ENCODE results near the gene PDCD4.
A peak's percentile ranks its signal among the peaks of the same experiment; 100 is the strongest.

Gene PDCD4

GRCh38 chr10:110871298-110872084 lies at the start of gene PDCD4:
TSS of gene PDCD4 (plus strand) at chr10:110871928. CDS start at chr10:110876028, 4,100 bp downstream.
- no peaks in the 10 kb centered on the region for H3K9me3 Mint-ChIP-seq
- peaks cover 73% of the 10 kb centered on the region for H3K4me1 Mint-ChIP-seq
- H3K27me3 Mint-ChIP-seq = peaks cover 2% of the 10 kb centered on the region
- H3K36me3 Mint-ChIP-seq (ENCODE audit: low read depth) = peaks cover 7% of the 10 kb centered on the region
- DNase-seq (peak; percentile 98), ATAC-seq (peak; percentile 76)
- peak within 1 kb of the TSS; percentile 86 for H3K4me3 Mint-ChIP-seq
- H3K27ac Mint-ChIP-seq = peak within 1 kb of the TSS; percentile 92

DNA sequence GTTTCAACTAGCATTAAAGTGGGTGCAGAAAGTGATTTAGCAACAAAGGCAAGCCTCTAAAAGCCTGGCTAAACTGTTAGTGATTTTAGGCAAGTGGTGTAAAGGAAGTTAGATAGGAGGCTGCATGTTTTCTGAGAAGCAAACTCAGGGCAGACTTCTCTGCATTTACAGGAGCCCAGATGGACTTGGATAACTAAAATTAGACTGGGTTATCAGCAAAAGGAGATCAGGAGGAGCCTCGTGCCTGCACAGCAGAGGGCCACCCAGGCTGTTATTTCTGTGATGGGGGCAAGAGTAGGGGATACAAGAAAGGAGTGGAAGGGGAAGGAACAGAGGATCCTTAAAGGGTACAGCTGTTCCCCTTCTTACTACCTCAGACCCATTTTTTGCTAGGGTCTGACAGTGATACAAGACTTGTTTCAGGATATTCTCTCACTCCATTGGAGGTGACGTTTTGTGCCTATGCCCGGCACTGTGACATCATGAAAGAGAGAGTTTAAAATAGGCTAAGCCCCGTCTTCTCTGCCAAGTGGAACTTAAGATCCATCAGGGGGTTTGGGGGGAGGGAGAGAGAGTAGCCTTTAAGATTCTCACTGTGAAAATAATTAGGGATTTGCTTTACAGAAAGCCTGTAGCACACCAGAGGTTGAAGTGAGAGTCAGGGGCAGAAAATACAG lies 49.6 kb upstream of the PDCD4 start:
- H3K27ac Mint-ChIP-seq = no peak overlapping the region
- no peak overlapping the region for H3K4me3 Mint-ChIP-seq
- H3K4me1 Mint-ChIP-seq = peaks cover 12% of the 10 kb centered on the region
- H3K9me3 Mint-ChIP-seq = no peaks in the 10 kb centered on the region
- DNase-seq (no peak), ATAC-seq (no peak)
- no peaks in the 10 kb centered on the region for H3K27me3 Mint-ChIP-seq
- H3K36me3 Mint-ChIP-seq (ENCODE audit: low read depth) = no peaks in the 10 kb centered on the region

DNA sequence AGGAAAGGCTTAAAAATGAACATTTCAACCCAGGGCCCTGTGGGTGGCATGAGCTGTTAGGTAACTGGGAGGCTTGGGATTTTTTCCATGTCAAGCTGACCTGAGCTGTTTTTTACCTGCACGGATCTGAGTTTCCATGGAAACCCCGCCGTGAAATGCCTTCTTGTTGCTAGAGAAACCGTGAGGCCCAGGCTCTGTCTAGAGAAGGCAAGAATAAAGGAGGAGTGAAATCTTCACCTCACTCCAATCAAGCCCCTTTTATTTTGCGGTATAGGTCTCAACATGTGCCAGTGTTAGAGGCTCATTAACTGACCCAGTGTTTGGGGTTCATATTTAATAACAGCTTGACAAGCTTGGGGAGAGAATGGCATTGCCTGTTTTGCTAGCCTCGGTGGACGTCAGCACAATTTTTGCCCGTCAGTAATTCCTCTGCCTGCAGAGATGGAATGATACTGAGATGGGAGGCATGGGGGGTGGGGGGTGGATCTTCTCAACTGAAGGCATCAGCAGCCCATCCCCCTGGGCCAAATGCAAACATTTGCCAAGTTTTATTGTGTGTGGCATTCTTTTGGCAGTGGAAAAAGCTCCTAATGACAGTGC lies 48.9 kb upstream of the PDCD4 start:
- Mint-ChIP-seq H3K4me3 (no peak overlapping the region), H3K4me1 (peaks cover 6% of the 10 kb centered on the region), H3K9me3 (no peaks in the 10 kb centered on the region), H3K27me3 (no peaks in the 10 kb centered on the region), H3K27ac (no peak overlapping the region), H3K36me3 (ENCODE audit: low read depth) (no peaks in the 10 kb centered on the region)
- no peak for ATAC-seq
- no peak for DNase-seq

DNA sequence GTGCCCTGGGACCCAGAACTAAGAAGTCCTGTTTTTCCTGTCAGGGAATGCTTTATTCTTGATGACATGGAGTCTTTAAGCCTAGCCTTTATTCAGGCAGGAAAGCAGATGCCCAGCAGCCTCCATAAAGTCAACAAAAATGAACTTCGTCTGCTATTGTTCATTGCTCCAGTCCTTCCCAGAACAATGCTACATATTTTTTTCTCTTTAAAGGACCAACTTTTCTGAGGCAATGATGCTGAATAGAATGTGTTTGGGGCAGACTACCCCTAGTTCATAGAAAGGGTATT lies 47.6 kb upstream of the PDCD4 start:
- H3K4me3 Mint-ChIP-seq = no peak overlapping the region
- H3K27me3 Mint-ChIP-seq = no peaks in the 10 kb centered on the region
- H3K27ac Mint-ChIP-seq = no peak overlapping the region
- H3K4me1 Mint-ChIP-seq = peaks cover 6% of the 10 kb centered on the region
- no peaks in the 10 kb centered on the region for H3K36me3 Mint-ChIP-seq (ENCODE audit: low read depth)
- ATAC-seq (no peak), DNase-seq (no peak)
- H3K9me3 Mint-ChIP-seq = no peaks in the 10 kb centered on the region

- no peak for DNase-seq
- Mint-ChIP-seq H3K9me3 (no peaks in the 10 kb centered on the region), H3K27ac (peak overlapping the region; percentile 17), H3K4me1 (peaks cover 6% of the 10 kb centered on the region), H3K36me3 (ENCODE audit: low read depth) (no peaks in the 10 kb centered on the region), H3K4me3 (no peak overlapping the region), H3K27me3 (no peaks in the 10 kb centered on the region)
- ATAC-seq = no peak
Observed at GRCh38 chr10:110824660-110825059, 47.1 kb upstream of the PDCD4 start.

GRCh38 chr10:110825508-110825907 lies 46.2 kb upstream of the PDCD4 start:
- no peaks in the 10 kb centered on the region for H3K9me3 Mint-ChIP-seq
- ATAC-seq = no peak
- no peak for DNase-seq
- H3K27me3 Mint-ChIP-seq = no peaks in the 10 kb centered on the region
- no peak overlapping the region for H3K27ac Mint-ChIP-seq
- H3K4me3 Mint-ChIP-seq = no peak overlapping the region
- peaks cover 8% of the 10 kb centered on the region for H3K4me1 Mint-ChIP-seq
- no peaks in the 10 kb centered on the region for H3K36me3 Mint-ChIP-seq (ENCODE audit: low read depth)

- Mint-ChIP-seq H3K36me3 (ENCODE audit: low read depth) (no peaks in the 10 kb centered on the region), H3K27ac (no peak overlapping the region), H3K27me3 (no peaks in the 10 kb centered on the region), H3K4me1 (peaks cover 3% of the 10 kb centered on the region), H3K4me3 (no peak overlapping the region), H3K9me3 (no peaks in the 10 kb centered on the region)
- ATAC-seq = no peak
- DNase-seq = no peak
Observed at GRCh38 chr10:110827410-110827809, 44.3 kb upstream of the PDCD4 start.

- Mint-ChIP-seq H3K27me3 (no peaks in the 10 kb centered on the region), H3K4me1 (peaks cover 2% of the 10 kb centered on the region), H3K36me3 (ENCODE audit: low read depth) (no peaks in the 10 kb centered on the region)
Observed at GRCh38 chr10:110827875-110828274, 43.9 kb upstream of the PDCD4 start.

DNA sequence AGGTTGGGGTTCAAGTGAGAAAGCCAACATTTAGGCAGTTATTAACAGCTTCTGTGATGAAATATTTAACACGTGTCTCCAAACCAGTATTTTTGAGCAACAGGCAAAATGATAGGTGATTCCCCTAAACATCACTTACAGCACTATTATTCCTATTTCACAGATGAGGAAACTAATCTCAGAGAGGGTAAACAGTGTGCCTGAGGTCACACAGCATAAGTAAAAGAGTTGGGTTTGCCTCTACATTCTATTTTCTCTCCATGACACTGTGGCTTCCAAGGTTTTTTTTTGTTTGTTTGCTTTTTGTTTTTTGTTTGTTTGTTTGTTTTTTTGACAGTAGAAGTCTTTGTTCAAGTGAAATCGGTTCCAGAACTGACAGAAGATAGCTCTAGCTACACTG lies 43.2 kb upstream of the PDCD4 start:
- Mint-ChIP-seq H3K36me3 (ENCODE audit: low read depth) (no peaks in the 10 kb centered on the region), H3K4me1 (peaks cover 5% of the 10 kb centered on the region), H3K27ac (no peak overlapping the region), H3K27me3 (no peaks in the 10 kb centered on the region), H3K9me3 (no peaks in the 10 kb centered on the region), H3K4me3 (no peak overlapping the region)
- no peak for DNase-seq
- ATAC-seq = no peak

More at GRCh38 chr10:110827875-110828274, 43.9 kb upstream of the PDCD4 start:
- no peak overlapping the region for H3K4me3 Mint-ChIP-seq
- ATAC-seq (no peak), DNase-seq (no peak)
- no peaks in the 10 kb centered on the region for H3K9me3 Mint-ChIP-seq
- no peak overlapping the region for H3K27ac Mint-ChIP-seq

DNA sequence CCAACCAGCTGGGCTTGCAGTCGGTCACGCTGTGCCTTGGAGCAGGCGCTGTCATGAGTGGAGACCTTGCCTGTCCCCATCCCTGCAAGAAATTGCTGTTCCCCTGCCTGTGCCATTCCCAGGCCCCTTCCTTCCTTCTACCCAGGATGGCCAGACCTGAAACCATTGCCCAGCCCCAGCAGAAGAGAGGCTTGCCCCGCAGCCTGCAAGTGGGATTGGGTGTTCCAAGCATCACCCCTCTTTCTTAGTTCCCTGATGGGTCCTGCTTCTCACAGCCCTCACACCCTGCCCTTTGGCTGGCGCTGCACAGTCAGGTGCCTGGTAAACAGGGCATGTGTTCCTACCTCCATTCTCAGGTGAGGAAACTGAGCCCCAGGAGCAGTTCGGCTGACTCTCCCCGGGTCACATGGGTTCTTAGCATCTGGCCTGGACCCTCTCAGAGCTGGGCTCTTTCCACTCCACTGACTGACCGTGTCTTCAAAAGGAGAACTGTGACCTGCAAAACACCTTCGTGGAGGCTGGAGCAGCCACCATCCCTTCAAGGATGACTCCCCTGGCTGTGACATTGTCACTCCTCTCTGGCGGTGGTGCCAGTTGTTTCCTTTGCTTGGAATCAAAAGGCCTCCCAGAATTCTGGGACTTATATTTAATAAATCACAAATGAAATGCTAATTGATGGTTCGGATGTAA lies 41.9 kb upstream of the PDCD4 start:
- Mint-ChIP-seq H3K27ac (no peak overlapping the region), H3K4me3 (no peak overlapping the region), H3K36me3 (ENCODE audit: low read depth) (no peaks in the 10 kb centered on the region), H3K9me3 (no peaks in the 10 kb centered on the region), H3K4me1 (peaks cover 15% of the 10 kb centered on the region), H3K27me3 (no peaks in the 10 kb centered on the region)
- no peak for ATAC-seq
- DNase-seq = no peak

GRCh38 chr10:110833234-110833940 lies 38.3 kb upstream of the PDCD4 start:
- no peaks in the 10 kb centered on the region for H3K9me3 Mint-ChIP-seq
- H3K36me3 Mint-ChIP-seq (ENCODE audit: low read depth) = no peaks in the 10 kb centered on the region
- DNase-seq (no peak), ATAC-seq (no peak)
- peaks cover 39% of the 10 kb centered on the region for H3K4me1 Mint-ChIP-seq
- no peaks in the 10 kb centered on the region for H3K27me3 Mint-ChIP-seq
- H3K4me3 Mint-ChIP-seq = no peak overlapping the region
- peak overlapping the region; percentile 11 for H3K27ac Mint-ChIP-seq

DNA sequence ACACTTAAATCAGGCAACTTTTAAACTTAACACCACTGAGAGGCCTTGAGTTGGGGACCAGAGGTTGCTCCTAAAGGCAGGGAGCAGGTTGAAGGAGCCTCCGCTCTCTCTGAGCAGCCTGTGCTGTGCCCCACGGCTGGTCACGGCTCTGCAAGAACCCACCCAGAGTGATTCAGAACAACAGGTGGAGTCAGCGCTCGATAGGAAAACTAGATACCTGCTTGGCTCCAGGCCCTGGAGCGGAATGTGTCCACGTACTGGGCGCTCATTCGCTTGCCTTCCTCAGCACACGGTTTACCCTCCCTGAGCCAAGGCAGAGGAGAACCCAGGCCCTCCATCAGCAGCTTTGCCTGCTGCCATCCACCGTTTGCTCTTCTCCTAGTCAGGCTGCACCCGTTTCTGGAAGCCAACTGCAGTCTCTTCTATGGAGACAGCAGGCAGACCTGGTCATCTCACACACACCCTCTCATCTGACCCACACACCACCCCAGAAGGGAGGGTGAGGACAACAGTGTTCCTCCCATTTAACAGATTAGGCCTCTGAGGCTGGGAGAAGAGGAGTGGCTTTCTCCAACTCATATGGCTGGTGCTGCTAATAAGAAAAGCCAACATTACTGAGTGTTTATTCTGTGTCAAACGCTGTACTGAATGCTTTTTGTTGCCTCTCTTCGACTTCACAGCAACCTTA lies 37.6 kb upstream of the PDCD4 start:
- DNase-seq = no peak
- peak overlapping the region; percentile 78 for H3K27ac Mint-ChIP-seq

GRCh38 chr10:110834629-110835301 lies 37.0 kb upstream of the PDCD4 start:
- H3K4me3 Mint-ChIP-seq = no peak overlapping the region
- ATAC-seq (peak; percentile 73), DNase-seq (no peak)
- no peaks in the 10 kb centered on the region for H3K36me3 Mint-ChIP-seq (ENCODE audit: low read depth)
- peaks cover 39% of the 10 kb centered on the region for H3K4me1 Mint-ChIP-seq
- no peaks in the 10 kb centered on the region for H3K27me3 Mint-ChIP-seq
- peak overlapping the region; percentile 78 for H3K27ac Mint-ChIP-seq
- no peaks in the 10 kb centered on the region for H3K9me3 Mint-ChIP-seq

More for the DNA sequence above, 37.6 kb upstream of the PDCD4 start:
- no peaks in the 10 kb centered on the region for H3K27me3 Mint-ChIP-seq
- H3K4me1 Mint-ChIP-seq = peaks cover 39% of the 10 kb centered on the region
- no peak overlapping the region for H3K4me3 Mint-ChIP-seq
- no peaks in the 10 kb centered on the region for H3K36me3 Mint-ChIP-seq (ENCODE audit: low read depth)
- H3K9me3 Mint-ChIP-seq = no peaks in the 10 kb centered on the region
- ATAC-seq = no peak
